Right lung (tissue), 10 donors: ENCODE data around the gene SPHKAP. TPM values are rescaled to one million over a fixed set of nuclear protein-coding genes. Genes with fewer than 3 reads are reported as not detected.
"Not testable (repeated sequence)": the region's sequence is repeated elsewhere in the genome, so short reads cannot be mapped to it uniquely, and the experiment has no call there.

ENCODE experiments used
- DNase-seq, 2 donors: peaks; one replicate each; pipeline ENCODE4 v3.0.0-alpha.2; 2013
- long read RNA-seq, 8 donors: transcript quantifications; one replicate each; lab custom pipeline, GENCODE V29; 2026
- polyA plus RNA-seq, 5 donors: library from polyadenylated mRNA; unstranded; fragments of 120-200 nt; gene quantifications; one replicate each; pipeline versions ENCODE4 v1.2.1 to v1.2.3, GENCODE V29; 2013; ENCODE audit warnings: inconsistent platforms in 1 of 5, low replicate concordance in 1 of 5; ENCODE audit not compliant: insufficient read length in 5 of 5, insufficient read depth in 1 of 5

The SPHKAP gene
- polyA plus RNA-seq = 1 to 10 TPM; 1.0 to 2.1 (median 1.4) TPM
- long read RNA-seq, donor 1 = 0 reads
- long read RNA-seq, donor 2 = 0 reads
- long read RNA-seq, donor 3 = 0 reads
- long read RNA-seq, donor 4 = 0 reads
- long read RNA-seq, donor 5 = 0 reads
- long read RNA-seq, donor 6 = 0 reads
- long read RNA-seq, donor 7 = 0 reads
- long read RNA-seq, donor 8 = 0 reads

DNA sequence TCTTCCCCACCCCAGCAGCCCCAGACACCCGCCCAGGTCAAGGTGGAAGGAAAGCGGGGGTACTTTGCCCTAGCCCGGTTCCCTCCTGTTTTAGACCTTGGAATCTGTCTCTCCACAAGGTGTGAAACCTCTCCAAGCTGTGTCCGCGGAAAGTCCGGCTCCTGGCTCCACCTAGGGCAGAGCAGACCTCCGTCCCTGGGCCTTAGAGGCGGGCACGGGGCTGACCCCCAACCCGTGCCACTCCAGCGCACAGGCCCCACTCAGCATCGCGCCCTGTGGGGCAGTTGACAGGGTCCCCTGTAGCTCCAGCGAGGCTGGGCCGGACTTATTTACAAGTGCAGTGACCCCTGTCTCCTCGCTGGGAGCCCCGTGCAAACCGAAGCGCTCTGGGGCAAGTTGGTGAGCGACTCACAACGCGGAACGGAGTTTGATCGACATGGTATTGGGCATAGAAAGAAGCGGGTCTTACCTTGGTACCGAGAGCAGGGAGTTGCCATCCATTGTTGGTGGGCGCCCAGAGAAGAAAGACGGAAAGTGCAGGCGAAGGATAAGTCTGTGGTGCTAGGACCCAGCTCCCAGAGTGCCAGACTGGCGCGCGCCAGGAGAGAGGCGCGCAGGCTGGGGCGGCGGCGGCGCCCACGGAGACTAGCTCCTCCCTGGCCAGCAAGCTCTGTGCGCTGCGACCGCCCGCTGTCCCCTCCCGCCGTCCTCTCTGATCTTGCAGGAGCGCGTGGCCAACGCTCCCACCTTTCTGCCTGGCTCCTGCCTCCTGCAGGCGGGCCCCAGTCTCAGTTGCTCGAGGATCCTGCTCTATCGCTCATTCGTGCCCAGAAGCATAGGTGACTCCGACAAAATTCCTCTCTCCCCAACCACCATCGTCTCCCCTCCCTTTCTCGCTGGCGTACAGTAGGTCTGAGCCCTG is at the start of gene SPHKAP:
SPHKAP (minus strand) TSS at position 590 of the 922 bp plus-strand sequence; CDS start at position 501, 89 bp downstream.
- DNase-seq = peak; percentile 13 to 18

- no peak for DNase-seq
These were observed 46.0 kb upstream of the SPHKAP start for GRCh38 chr2:228227466-228227865.

DNA sequence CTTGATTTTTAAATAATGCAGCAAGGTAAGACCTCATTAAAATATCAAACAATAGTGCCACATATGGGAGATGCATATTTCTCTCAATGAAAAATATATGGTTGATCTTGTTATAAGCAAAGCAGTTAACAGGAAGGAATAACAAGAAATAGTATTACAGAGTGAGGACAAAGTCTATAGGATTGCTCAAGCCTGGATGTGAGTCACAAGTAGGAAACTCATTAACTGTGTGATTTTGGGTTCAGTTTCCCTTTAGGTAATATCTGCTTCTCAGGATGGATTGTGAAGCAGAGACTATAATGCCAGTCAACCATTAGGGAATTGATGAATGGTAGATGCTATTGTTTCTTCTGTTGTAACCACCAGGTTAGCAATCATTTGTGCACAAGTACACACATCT is 42.9 kb upstream of the SPHKAP start:
- no peak for DNase-seq

DNA sequence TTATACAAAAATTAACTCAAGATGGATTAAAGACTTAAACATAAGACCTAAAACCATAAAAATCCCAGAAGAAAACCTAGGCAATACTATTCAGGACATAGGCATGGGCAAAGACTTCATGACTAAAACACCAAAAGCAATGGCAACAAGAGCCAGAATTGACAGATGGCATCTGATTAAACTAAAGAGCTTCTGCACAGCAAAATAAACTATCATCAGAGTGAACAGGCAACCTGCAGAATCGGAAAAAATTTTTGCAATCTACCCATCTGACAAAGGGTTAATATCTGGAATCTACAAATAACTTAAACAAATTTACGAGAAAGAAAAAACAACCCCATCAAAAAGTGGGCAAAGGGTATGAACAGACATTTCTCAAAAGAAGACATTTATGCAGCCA is 37.1 kb upstream of the SPHKAP start:
- DNase-seq = not testable (repeated sequence)

DNA sequence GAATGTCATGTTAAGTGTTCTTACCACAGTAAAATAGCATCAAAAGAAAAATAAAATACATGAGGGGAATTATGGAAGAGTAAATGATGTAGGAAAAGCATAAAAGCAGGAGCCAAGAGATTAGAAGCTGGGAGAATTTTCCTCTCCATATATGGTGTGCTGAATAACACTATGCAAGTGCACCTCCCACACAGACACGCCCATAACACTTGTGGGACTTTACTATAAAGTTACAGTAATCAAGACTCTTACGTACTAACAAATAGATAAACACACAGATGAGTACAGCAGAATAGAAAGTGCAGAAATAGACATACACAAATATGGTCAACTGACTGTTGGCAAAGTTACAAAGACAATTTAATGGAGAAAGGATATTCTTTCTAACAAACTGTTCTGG is 16.0 kb upstream of the SPHKAP start:
- no peak for DNase-seq

- DNase-seq = peak in 1 of 2 donors; percentile 11
These were observed 1.0 kb downstream of the SPHKAP start for GRCh38 chr2:228180181-228181097.

DNA sequence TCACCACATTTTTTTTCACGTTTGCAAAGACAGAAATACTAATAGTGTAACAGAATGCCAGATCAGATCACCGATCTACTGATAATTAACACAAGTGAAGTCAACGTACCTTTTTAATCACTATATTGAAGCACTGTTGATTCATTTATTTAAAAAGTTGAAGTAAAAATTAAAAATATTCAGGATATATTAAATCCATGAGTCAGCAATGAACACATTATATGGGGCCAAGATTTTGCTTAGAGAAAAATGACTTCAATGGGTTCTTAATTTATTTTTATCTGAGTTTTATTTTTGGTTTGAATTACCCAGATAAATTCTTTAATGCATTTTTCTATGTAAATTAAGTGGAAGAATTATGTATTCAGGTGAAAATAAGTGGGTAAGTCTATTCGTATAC is 14.2 kb downstream of the SPHKAP start:
- no peak for DNase-seq

GRCh38 chr2:228164718-228165117 is 16.8 kb downstream of the SPHKAP start:
- DNase-seq = no peak

DNA sequence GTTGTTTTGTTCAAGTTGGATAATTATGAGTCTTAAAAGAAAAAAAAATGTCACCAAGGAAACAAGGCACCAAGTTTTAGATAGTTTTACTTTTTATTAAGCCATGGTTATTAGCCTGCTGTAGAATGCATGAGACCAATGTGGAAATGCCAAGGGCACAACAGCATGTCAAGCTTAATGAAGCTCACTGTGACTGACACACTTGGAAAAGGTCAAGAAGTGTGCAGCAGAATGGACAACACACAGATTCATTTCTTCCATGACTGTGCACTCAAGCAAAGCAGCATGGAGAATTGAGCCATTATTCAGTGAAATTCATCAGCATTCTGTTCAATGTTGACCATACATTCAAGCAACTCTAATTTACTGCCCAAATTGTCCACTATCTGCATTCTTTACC is 23.6 kb downstream of the SPHKAP start:
- DNase-seq = no peak

GRCh38 chr2:228144961-228145360 is 36.5 kb downstream of the SPHKAP start:
- peak; percentile 32 to 34 for DNase-seq

GRCh38 chr2:228140934-228141528 is 40.5 kb downstream of the SPHKAP start:
- DNase-seq = no peak

- no peak for DNase-seq
These were observed 45.5 kb downstream of the SPHKAP start for GRCh38 chr2:228136027-228136426.

- no peak for DNase-seq
These were observed 46.2 kb downstream of the SPHKAP start for GRCh38 chr2:228135300-228135699.

DNA sequence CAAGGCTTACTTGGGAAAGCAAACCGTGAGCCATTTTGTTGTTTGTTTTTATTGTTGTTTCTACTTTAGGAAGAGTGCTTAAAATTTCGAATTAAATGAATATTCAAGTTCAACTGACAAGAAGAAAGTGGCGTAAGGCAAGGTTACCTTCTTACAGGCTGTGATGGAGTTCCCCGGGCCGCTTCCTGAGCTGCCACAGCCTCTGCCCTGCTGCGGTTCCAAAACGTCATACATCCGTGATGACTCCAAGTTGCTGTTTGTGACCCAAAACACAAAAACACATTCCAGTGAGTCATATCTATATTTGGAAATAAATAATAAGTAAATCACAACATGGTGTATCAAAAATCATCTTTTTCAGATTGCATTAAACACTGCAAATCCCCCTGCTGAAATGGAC is 49.7 kb downstream of the SPHKAP start:
- DNase-seq = no peak

DNA sequence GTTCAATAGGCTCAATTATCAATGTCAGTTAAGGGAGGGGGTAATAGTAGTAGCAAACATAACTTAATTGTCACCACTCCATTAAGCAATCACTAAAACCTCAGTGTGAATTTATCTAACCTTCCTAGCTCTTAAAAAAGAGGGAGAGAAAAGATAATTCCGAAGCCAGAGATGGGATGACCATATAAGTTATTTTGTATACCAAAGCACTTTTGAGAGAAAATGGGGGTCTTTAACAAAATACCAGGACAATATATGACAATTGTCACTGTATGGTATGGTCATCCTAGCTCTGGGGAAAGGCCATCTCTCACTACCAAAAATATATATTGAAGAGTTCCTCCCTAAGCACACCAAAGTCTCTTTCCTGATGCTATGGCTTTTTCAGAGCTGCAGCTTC is 55.1 kb downstream of the SPHKAP start:
- DNase-seq = no peak

GRCh38 chr2:228118940-228119339 is 62.5 kb downstream of the SPHKAP start:
- no peak for DNase-seq

DNA sequence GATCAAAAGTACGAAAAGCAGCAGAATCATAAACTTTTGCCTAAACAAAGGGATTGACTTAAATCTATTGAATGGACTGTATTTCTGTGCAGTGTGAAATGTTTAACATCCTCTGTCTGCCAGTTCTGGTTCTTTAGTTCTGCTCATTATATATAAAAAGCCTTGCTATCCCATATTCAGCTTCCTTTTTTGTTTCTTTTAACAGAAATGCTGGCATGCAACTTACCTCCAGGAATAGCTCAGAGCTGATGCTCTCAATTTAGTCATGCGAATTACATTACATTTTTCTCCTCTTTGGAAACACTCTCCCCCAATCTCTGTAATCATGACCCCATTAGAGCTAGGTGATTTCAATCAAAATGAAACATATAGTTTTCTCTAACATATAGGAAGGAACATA is 73.6 kb downstream of the SPHKAP start:
- no peak for DNase-seq

- DNase-seq = no peak
These were observed 75.8 kb downstream of the SPHKAP start for GRCh38 chr2:228105526-228106250.

DNA sequence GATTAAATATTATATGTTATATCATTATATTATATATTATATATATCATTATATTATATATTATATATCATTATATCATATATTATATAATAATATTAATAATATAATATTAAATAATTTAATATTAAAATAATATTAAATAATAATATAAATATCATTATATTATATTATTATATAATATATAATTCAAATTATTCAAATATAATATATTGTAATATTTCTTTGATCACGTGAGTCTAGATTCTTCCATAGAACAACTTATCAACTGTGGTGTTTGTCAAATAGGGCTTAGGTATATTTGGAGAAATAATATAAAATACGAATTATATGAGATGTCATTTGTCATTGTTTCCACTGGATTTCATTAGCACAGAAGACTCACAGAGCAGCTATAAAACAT is 77.3 kb downstream of the SPHKAP start:
- DNase-seq = no peak

DNA sequence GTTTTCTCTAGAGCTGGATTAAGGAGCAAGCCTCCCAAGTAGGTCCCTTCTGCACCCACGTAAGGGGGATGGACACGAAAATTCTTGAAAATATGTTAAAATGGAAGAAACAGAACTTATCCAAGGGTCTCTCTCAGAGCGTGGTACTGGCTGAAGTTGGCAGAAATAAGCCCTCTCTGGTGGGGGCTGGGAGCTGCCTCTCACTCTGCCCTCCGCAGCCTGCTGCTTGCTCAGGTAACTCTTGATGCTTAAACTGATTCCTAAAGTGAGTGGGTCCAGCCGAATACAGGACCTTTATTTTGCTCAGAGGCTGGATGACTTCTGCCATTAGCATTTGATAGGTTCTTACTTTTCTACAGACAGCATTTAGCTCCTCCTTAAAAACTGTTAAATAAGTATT is 78.1 kb downstream of the SPHKAP start:
- no peak for DNase-seq

DNA sequence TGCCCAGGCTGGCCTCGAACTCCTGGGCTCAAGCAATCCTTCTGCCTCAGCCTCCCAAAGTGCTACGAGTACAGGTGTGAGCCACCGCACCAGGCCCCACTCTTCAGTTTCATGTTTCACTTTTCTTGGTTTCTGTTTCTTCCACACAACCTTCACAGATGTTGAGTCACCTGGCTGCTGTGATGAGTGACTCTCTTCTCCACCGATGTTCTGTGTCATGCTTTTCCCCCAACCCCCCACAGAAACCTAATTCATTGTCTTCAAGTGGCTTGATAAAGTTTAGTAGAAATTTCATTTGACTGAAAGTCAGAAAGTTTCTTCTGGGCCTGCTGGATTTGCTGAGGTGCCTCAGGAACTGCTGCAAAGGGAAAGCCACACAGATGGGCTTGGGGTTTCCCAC is 78.5 kb downstream of the SPHKAP start:
- no peak for DNase-seq
